Muscle of leg (tissue), 11 donors: ENCODE data around the gene PRKAR2B. TPM values are rescaled to one million over a fixed set of nuclear protein-coding genes. Genes with fewer than 3 reads are reported as not detected.
"Not testable (repeated sequence)": the region's sequence is repeated elsewhere in the genome, so short reads cannot be mapped to it uniquely, and the experiment has no call there.

Experiments used
- DNase-seq: peaks from one replicate; pipeline ENCODE4 v3.0.0; 2013
- H3K27ac ChIP-seq: one replicate; pipeline ENCODE4 v1.5.1; 2013; ENCODE audit warnings: mild to moderate bottlenecking, low read length, control low read depth
- H3K27me3 ChIP-seq: one replicate; pipeline ENCODE4 v1.6.1; 2013; ENCODE audit warnings: low read length; ENCODE audit not compliant: control insufficient read depth, insufficient read depth
- H3K36me3 ChIP-seq: one replicate; pipeline ENCODE4 v1.6.1; 2013; ENCODE audit warnings: low read length; ENCODE audit not compliant: control insufficient read depth, insufficient read depth
- H3K4me1 ChIP-seq: one replicate; pipeline ENCODE4 v1.6.1; 2013; ENCODE audit warnings: low read length; ENCODE audit not compliant: control insufficient read depth, insufficient read depth
- H3K4me3 ChIP-seq: one replicate; pipeline ENCODE4 v1.5.1; 2013; ENCODE audit warnings: low read length, control low read depth
- H3K9me3 ChIP-seq: replicated peaks from 2 replicates; pipeline ENCODE4 v1.6.1; 2013; ENCODE audit warnings: low read depth, low read length; ENCODE audit not compliant: control insufficient read depth
- WGBS: methylation state at CpG from one replicate; pipeline ENCODE4 v1.1.5; 2013; ENCODE audit warnings: missing lambda C conversion rate; ENCODE audit not compliant: insufficient coverage; 5-methylcytosine and 5-hydroxymethylcytosine counted together
- polyA plus RNA-seq, 8 donors: library from polyadenylated mRNA; unstranded; fragments of 120-200 nt; gene quantifications; one replicate each; pipeline versions ENCODE4 v1.2.1 to v1.2.3, GENCODE V29; 2013; ENCODE audit warnings: inconsistent platforms in 1 of 8, low replicate concordance in 1 of 8; ENCODE audit not compliant: insufficient read length in 8 of 8, insufficient read depth in 1 of 8
- total RNA-seq: library from RNA; stranded (reverse); fragments of 120-200 nt; gene quantifications from one replicate; pipeline ENCODE4 v1.2.4, GENCODE V29; 2013

The PRKAR2B gene
- total and polyA plus RNA-seq, 9 donors = 3.7 to 7.3 (median 4.8) TPM

DNA sequence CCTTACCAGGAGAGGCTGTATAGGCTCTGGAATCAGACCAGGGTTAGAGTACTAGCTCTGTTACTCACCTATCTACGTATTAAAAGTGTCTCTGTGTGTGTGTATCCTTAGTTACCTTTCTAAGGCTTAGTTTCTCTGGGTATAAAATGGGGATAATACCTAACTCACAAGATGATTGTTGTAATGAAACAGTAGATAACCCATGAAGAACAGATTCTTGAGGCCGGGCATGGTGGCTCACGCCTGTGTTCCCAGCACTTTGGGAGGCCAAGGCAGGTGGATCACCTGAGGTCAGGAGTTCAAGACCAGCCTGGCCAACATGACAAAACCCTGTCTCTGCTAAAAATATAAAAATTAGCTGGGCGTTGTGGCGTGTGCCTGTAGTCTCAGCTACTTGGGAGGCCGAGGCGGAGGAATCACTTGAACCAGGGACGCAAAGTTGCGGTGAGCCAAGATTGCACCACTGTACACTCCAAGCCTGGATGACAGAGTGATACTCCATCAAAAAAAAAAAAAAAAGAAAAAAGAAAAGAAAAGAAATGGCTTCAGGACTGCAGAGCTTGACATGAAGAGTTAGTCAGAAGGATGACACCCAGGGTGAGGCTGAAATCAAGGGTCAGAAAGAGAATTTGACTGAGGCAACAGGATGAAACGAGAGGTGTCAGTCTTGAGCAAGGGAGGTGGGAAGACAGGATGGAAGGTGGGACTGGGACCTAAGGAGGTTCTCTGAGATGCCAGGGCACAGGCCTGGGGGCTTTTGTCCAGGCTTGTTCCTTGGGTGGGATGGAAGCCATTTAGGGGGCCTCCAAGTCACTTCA, 33.4 kb downstream of the PRKAR2B start:
- no peaks in the 10 kb centered on the region for H3K4me1 ChIP-seq
- H3K27ac ChIP-seq = peak overlapping the region; percentile 88
- 73% methylated on average over 2 of the region's 10 CpGs for WGBS

GRCh38 chr7:107078517-107078966, 34.0 kb downstream of the PRKAR2B start:
- Histone ChIP-seq H3K9me3 (no peaks in the 10 kb centered on the region), H3K4me1 (no peaks in the 10 kb centered on the region), H3K27ac (peak overlapping the region; percentile 88), H3K4me3 (no peak overlapping the region), H3K36me3 (no peaks in the 10 kb centered on the region), H3K27me3 (no peaks in the 10 kb centered on the region)
- peak; percentile 6 for DNase-seq
- WGBS = 100% methylated on average over 1 of the region's 2 CpGs

More for the DNA sequence above, 33.4 kb downstream of the PRKAR2B start:
- no peaks in the 10 kb centered on the region for H3K27me3 ChIP-seq
- no peaks in the 10 kb centered on the region for H3K9me3 ChIP-seq
- no peaks in the 10 kb centered on the region for H3K36me3 ChIP-seq
- no peak for DNase-seq
- H3K4me3 ChIP-seq = no peak overlapping the region

DNA sequence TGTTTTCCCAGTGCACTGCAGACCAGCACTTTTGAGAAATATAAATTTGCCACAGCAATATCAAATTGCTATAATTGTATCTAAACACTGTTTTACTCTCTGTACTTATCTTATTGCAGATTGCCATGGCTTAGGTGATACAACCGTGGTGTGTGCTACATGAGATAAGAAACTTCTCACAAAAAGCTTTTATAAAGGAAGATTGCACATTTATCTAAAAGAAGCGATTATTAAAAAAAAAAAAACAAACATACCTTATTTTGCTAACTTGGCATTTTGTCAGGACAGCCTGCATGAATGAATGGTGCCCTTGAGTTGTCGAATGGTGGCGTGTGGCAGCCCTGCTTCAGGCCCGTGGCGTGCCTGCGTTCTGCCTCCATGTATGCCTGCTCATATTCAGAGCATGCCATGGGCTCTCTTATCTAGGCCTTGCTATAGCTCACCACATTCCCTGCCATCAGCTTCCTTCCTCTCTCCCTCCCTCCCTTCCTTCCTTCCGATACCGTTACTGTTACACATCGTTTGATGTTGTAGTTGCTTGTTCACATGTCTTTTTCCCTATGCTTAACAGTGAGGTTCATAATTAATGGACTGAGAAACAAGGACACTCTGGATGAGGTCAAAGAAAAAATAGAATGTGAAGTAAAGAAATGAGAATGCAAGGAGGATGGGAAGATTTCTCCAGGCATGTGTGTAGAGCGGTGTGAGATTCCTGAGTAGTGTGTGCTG, 34.9 kb downstream of the PRKAR2B start:
- Histone ChIP-seq H3K27ac (no peak overlapping the region), H3K4me3 (no peak overlapping the region), H3K27me3 (no peaks in the 10 kb centered on the region), H3K4me1 (no peaks in the 10 kb centered on the region), H3K36me3 (no peaks in the 10 kb centered on the region), H3K9me3 (no peaks in the 10 kb centered on the region)
- no peak for DNase-seq
- 87% methylated on average over 6 of the region's 11 CpGs for WGBS

DNA sequence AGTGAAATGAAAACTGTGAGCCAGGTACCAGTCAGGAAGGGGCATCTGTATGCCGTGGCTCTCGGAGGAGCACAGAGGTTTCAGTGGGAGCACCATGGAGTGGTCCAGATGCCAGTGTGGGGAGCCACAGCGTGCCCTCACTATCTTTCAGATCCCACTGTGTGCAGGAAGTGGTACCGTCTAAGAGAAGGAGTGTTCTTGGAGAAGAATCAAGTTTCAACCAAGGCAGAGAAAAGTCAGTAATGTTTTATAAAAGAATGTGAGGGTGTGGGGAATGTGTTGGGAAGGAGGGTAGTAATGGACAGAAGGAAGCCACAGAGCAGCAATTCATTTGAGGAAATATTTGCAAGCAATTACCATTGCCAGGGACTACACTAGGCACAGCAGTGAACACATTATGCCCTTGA, 35.6 kb downstream of the PRKAR2B start:
- Histone ChIP-seq H3K36me3 (no peaks in the 10 kb centered on the region), H3K27me3 (no peaks in the 10 kb centered on the region), H3K27ac (no peak overlapping the region), H3K9me3 (no peaks in the 10 kb centered on the region), H3K4me1 (no peaks in the 10 kb centered on the region), H3K4me3 (no peak overlapping the region)
- DNase-seq = no peak
- 83% methylated on average over 4 of the region's 4 CpGs for WGBS

GRCh38 chr7:107080533-107080932, 36.0 kb downstream of the PRKAR2B start:
- no peaks in the 10 kb centered on the region for H3K9me3 ChIP-seq
- H3K4me3 ChIP-seq = no peak overlapping the region
- H3K27ac ChIP-seq = no peak overlapping the region
- H3K27me3 ChIP-seq = no peaks in the 10 kb centered on the region
- no peaks in the 10 kb centered on the region for H3K4me1 ChIP-seq
- WGBS = 90% methylated on average over 2 of the region's 2 CpGs
- DNase-seq = no peak
- no peaks in the 10 kb centered on the region for H3K36me3 ChIP-seq

DNA sequence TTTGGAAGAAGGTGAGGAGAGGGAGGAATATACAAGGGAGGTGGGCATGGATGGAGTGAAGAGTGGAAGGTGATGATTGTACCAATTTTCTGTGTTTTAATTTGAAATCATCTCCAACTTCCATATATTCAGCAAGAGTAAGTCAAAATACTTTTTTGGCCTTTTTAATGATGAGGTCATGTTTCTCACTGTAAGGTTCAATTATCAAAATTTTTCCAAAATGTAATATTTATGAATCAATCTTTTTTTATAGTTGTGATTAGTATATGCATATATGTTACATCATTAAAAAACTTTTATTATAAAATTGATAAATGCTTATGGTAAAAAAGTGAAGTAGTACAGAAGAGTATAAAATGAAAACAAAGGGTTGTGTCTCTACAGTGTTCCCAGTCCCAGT, 40.7 kb downstream of the PRKAR2B start:
- no peaks in the 10 kb centered on the region for H3K36me3 ChIP-seq
- H3K4me3 ChIP-seq = no peak overlapping the region
- DNase-seq = no peak
- H3K27me3 ChIP-seq = no peaks in the 10 kb centered on the region
- H3K4me1 ChIP-seq = no peaks in the 10 kb centered on the region
- no peaks in the 10 kb centered on the region for H3K9me3 ChIP-seq
- H3K27ac ChIP-seq = no peak overlapping the region

DNA sequence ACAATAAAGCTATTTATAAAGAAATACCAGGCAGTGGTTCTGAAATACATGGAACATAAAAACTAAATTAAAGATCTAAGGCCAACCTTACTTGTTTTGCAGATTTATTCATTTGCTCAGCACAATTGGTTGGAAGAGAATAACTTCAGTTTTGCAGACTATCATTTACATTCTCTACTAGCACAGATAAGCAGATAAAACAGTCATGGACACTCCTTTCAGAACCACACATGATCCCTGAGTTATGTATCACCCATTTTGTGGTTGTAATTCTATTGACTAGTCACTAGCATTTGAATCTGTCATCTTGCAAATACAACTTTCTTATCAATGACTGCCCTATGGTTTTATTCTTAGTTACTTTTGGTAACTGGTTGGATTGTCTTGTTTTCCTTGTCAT, 45.1 kb downstream of the PRKAR2B start:
- no peak for DNase-seq
- Histone ChIP-seq H3K9me3 (no peaks in the 10 kb centered on the region), H3K27me3 (no peaks in the 10 kb centered on the region), H3K4me1 (no peaks in the 10 kb centered on the region), H3K36me3 (no peaks in the 10 kb centered on the region), H3K27ac (no peak overlapping the region), H3K4me3 (no peak overlapping the region)

GRCh38 chr7:107090457-107090856, 46.0 kb downstream of the PRKAR2B start:
- Histone ChIP-seq H3K4me3 (no peak overlapping the region), H3K27ac (no peak overlapping the region), H3K36me3 (no peaks in the 10 kb centered on the region), H3K9me3 (no peaks in the 10 kb centered on the region), H3K4me1 (no peaks in the 10 kb centered on the region), H3K27me3 (no peaks in the 10 kb centered on the region)
- DNase-seq = no peak
- WGBS = 0% methylated on average over 1 of the region's 2 CpGs

GRCh38 chr7:107091306-107091705, 46.8 kb downstream of the PRKAR2B start:
- Histone ChIP-seq H3K27me3 (no peaks in the 10 kb centered on the region), H3K27ac (no peak overlapping the region), H3K9me3 (no peaks in the 10 kb centered on the region), H3K4me3 (no peak overlapping the region), H3K36me3 (no peaks in the 10 kb centered on the region), H3K4me1 (no peaks in the 10 kb centered on the region)
- WGBS = no CpG with 5 or more reads among the region's 2 CpGs
- DNase-seq = no peak

DNA sequence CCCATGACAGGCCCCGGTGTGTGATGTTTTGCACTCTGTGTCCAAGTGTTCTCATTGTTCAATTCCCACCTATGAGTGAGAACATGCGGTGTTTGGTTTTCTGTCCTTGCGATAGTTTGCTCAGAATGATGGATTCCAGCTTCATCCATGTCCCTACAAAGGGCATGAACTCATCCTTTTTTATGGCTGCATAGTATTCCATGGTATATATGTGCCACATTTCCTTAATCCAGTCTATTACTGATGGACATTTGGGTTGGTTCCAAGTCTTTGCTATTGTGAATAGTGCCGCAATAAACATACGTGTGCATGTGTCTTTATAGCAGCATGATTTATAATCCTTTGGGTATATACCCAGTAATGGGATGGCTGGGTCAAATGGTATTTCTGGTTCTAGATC, 49.2 kb downstream of the PRKAR2B start:
- not testable (repeated sequence) for H3K27me3 ChIP-seq, DNase-seq, H3K9me3 ChIP-seq, H3K4me3 ChIP-seq, H3K27ac ChIP-seq, H3K4me1 ChIP-seq, H3K36me3 ChIP-seq
- no CpG with 5 or more reads among the region's 5 CpGs for WGBS
